SK-N-SH treated with all-trans-retinoic acid at 6 μM for 48 hours (cell line): ENCODE measurements around the gene DCN.

Source experiments
- ATAC-seq: fragments of 200-7000 bp; cut with Tn5 transposase; 3 replicates; pipeline ENCODE4 v1.9.1; 2020; ENCODE audit warnings: mild to moderate bottlenecking, moderate library complexity
- CSDC2 ChIP-seq: fragments of 250-450 bp; sonication (Bioruptor Pico); IDR thresholded peaks from 2 replicates; pipeline ENCODE4 v1.5.0; 2020; ENCODE audit warnings: mild to moderate bottlenecking, moderate library complexity
- CSRNP3 ChIP-seq: fragments of 250-450 bp; sonication (Bioruptor Pico); IDR thresholded peaks from 2 replicates; pipeline ENCODE4 v1.5.1; 2021; ENCODE audit warnings: mild to moderate bottlenecking, moderate library complexity
- ESRRG ChIP-seq: fragments of 250-450 bp; sonication (Bioruptor Pico); IDR thresholded peaks from 2 replicates; pipeline ENCODE4 v1.6.1; 2021; ENCODE audit warnings: mild to moderate bottlenecking
- GLIS3 ChIP-seq: fragments of 250-450 bp; sonication (Bioruptor Pico); IDR thresholded peaks from 2 replicates; pipeline ENCODE4 v1.5.0; 2020; ENCODE audit warnings: mild to moderate bottlenecking, moderate library complexity
- ISL1 ChIP-seq: fragments of 250-450 bp; sonication (Bioruptor Pico); IDR thresholded peaks from 2 replicates; pipeline ENCODE4 v2.1.2; 2022; ENCODE audit warnings: mild to moderate bottlenecking, moderate library complexity
- OSR1 ChIP-seq: fragments of 250-450 bp; sonication (Bioruptor Pico); IDR thresholded peaks from 2 replicates; pipeline ENCODE4 v1.8.0; 2022; ENCODE audit warnings: moderate library complexity, mild to moderate bottlenecking, inconsistent platforms
- POU6F1 ChIP-seq: fragments of 250-450 bp; sonication (Bioruptor Pico); IDR thresholded peaks from 2 replicates; pipeline ENCODE4 v1.8.0; 2021; ENCODE audit warnings: low read depth, mild to moderate bottlenecking, moderate library complexity, borderline replicate concordance
- PPARA ChIP-seq: fragments of 250-450 bp; sonication (Bioruptor Pico); IDR thresholded peaks from 2 replicates; pipeline ENCODE4 v1.5.0; 2020; ENCODE audit warnings: mild to moderate bottlenecking, borderline replicate concordance
- SNAI2 ChIP-seq: fragments of 250-450 bp; sonication (Bioruptor Pico); IDR thresholded peaks from 2 replicates; pipeline ENCODE4 v1.5.0; 2020; ENCODE audit warnings: mild to moderate bottlenecking, moderate library complexity
- TOX ChIP-seq: fragments of 250-450 bp; sonication (Bioruptor Pico); IDR thresholded peaks from 2 replicates; pipeline ENCODE4 v1.8.0; 2021; ENCODE audit warnings: mild to moderate bottlenecking, moderate library complexity, borderline replicate concordance
- ZC3H10 ChIP-seq: fragments of 250-450 bp; sonication (Bioruptor Pico); IDR thresholded peaks from 2 replicates; pipeline ENCODE4 v1.5.1; 2021; ENCODE audit warnings: mild to moderate bottlenecking, moderate library complexity
- ZFP3 ChIP-seq: fragments of 250-450 bp; sonication (Bioruptor Pico); IDR thresholded peaks from 2 replicates; pipeline ENCODE4 v1.5.0; 2020; ENCODE audit warnings: mild to moderate bottlenecking, moderate library complexity
- ZFP30 ChIP-seq: fragments of 450-650 bp; formaldehyde crosslinking; IDR thresholded peaks from 2 replicates; pipeline ENCODE4 v1.5.0; 2022; ENCODE audit warnings: mild to moderate bottlenecking, moderate library complexity
- ZNF565 ChIP-seq: fragments of 450-650 bp; formaldehyde crosslinking; conservative IDR thresholded peaks from 2 replicates; pipeline ENCODE4 v1.5.0; 2020; ENCODE audit warnings: low read depth, mild to moderate bottlenecking, moderate library complexity
- ZNF8 ChIP-seq: fragments of 450-650 bp; formaldehyde crosslinking; IDR thresholded peaks from 2 replicates; pipeline ENCODE4 v1.5.0; 2020; ENCODE audit warnings: mild to moderate bottlenecking, moderate library complexity
- TF ChIP-seq, protein P1 (sequence below): fragments of 250-450 bp; sonication (Bioruptor Pico); IDR thresholded peaks from 2 replicates; pipeline ENCODE4 v1.5.0; 2020; ENCODE audit warnings: mild to moderate bottlenecking, moderate library complexity
- TF ChIP-seq, protein P2 (sequence below): fragments of 250-450 bp; sonication (Bioruptor Pico); IDR thresholded peaks from 2 replicates; pipeline ENCODE4 v1.8.0; 2020; ENCODE audit warnings: mild to moderate bottlenecking, moderate library complexity, borderline replicate concordance

Gene DCN

DNA sequence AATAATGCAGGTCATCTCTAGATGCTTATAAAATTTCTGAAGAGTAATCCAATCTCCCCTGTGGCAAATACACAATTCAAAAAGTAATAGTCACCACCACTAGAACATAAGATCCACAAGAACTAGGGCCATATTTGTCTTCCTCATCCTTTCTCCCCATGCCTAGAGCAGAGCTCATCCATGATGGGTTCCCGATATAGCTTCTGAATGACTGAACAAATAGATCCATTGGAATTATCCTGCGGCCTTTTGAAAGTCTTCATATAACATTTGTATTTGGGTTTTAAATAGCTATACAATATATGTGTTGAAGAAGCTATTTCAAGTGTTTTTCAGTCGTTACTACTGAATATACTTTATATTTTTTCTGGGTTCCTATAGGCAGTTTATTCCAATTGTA lies 5.7 kb downstream of the DCN start (continued):
- TF ChIP-seq CSRNP3 (CRISPR knock-in tag): no peak
- TF ChIP-seq ZNF8 (CRISPR knock-in tag): no peak
- TF ChIP-seq, protein P1, sequence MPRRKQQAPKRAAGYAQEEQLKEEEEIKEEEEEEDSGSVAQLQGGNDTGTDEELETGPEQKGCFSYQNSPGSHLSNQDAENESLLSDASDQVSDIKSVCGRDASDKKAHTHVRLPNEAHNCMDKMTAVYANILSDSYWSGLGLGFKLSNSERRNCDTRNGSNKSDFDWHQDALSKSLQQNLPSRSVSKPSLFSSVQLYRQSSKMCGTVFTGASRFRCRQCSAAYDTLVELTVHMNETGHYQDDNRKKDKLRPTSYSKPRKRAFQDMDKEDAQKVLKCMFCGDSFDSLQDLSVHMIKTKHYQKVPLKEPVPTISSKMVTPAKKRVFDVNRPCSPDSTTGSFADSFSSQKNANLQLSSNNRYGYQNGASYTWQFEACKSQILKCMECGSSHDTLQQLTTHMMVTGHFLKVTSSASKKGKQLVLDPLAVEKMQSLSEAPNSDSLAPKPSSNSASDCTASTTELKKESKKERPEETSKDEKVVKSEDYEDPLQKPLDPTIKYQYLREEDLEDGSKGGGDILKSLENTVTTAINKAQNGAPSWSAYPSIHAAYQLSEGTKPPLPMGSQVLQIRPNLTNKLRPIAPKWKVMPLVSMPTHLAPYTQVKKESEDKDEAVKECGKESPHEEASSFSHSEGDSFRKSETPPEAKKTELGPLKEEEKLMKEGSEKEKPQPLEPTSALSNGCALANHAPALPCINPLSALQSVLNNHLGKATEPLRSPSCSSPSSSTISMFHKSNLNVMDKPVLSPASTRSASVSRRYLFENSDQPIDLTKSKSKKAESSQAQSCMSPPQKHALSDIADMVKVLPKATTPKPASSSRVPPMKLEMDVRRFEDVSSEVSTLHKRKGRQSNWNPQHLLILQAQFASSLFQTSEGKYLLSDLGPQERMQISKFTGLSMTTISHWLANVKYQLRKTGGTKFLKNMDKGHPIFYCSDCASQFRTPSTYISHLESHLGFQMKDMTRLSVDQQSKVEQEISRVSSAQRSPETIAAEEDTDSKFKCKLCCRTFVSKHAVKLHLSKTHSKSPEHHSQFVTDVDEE (CRISPR knock-in tag): no peak
- no peak for TF ChIP-seq ZNF565 (CRISPR knock-in tag)
- TF ChIP-seq ISL1: no peak
- no peak for TF ChIP-seq ZFP30
- no peak for TF ChIP-seq GLIS3 (CRISPR knock-in tag)
- no peak for TF ChIP-seq TOX (CRISPR knock-in tag)
- TF ChIP-seq OSR1 (CRISPR knock-in tag): no peak
- TF ChIP-seq SNAI2: no peak
- TF ChIP-seq PPARA: no peak

GRCh38 chr12:91176358-91176757 lies 6.3 kb downstream of the DCN start:
- TF ChIP-seq POU6F1 (CRISPR knock-in tag): no peak
- no peak for TF ChIP-seq GLIS3 (CRISPR knock-in tag)
- TF ChIP-seq ISL1: no peak
- TF ChIP-seq, protein P2, sequence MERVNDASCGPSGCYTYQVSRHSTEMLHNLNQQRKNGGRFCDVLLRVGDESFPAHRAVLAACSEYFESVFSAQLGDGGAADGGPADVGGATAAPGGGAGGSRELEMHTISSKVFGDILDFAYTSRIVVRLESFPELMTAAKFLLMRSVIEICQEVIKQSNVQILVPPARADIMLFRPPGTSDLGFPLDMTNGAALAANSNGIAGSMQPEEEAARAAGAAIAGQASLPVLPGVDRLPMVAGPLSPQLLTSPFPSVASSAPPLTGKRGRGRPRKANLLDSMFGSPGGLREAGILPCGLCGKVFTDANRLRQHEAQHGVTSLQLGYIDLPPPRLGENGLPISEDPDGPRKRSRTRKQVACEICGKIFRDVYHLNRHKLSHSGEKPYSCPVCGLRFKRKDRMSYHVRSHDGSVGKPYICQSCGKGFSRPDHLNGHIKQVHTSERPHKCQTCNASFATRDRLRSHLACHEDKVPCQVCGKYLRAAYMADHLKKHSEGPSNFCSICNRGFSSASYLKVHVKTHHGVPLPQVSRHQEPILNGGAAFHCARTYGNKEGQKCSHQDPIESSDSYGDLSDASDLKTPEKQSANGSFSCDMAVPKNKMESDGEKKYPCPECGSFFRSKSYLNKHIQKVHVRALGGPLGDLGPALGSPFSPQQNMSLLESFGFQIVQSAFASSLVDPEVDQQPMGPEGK (CRISPR knock-in tag): no peak
- TF ChIP-seq CSDC2 (CRISPR knock-in tag): no peak
- TF ChIP-seq ZC3H10 (CRISPR knock-in tag): no peak
- TF ChIP-seq ZFP30: no peak
- TF ChIP-seq ZNF565 (CRISPR knock-in tag): no peak
- ATAC-seq: no peak

- no peak for TF ChIP-seq ESRRG (CRISPR knock-in tag)
- no peak for TF ChIP-seq ISL1
- TF ChIP-seq ZFP3 (CRISPR knock-in tag): no peak
- no peak for TF ChIP-seq CSRNP3 (CRISPR knock-in tag)
- TF ChIP-seq, all 23 proteins: peak for 0
- no peak for ATAC-seq
These were observed 9.5 kb downstream of the DCN start for GRCh38 chr12:91173124-91173523.

GRCh38 chr12:91172096-91172495 lies 10.5 kb downstream of the DCN start:
- TF ChIP-seq ESRRG (CRISPR knock-in tag): no peak
- no peak for TF ChIP-seq CSRNP3 (CRISPR knock-in tag)
- no peak for TF ChIP-seq SNAI2
- TF ChIP-seq ZNF565 (CRISPR knock-in tag): no peak
- no peak for TF ChIP-seq GLIS3 (CRISPR knock-in tag)
- no peak; the same call in 2 of the 3 replicates for ATAC-seq
